Heart left ventricle (tissue), 16 donors: Measurements from ENCODE around the gene DDR2. TPM values are rescaled to one million over a fixed set of nuclear protein-coding genes. Genes with fewer than 3 reads are reported as not detected.
A peak's percentile ranks its signal among the peaks of the same experiment; 100 is the strongest.

ENCODE experiments used
- ATAC-seq, 4 donors: fragments of 200-7000 bp; cut with Tn5 transposase; one replicate each; pipeline ENCODE4 v1.9.1; 2020 to 2022; ENCODE audit warnings: moderate library complexity in 4 of 4, mild to moderate bottlenecking in 3 of 4, moderate number of reproducible peaks in 1 of 4
- DNase-seq, 5 donors: peaks; one replicate each; pipeline ENCODE4 v3.0.0-alpha.2; 2020
- H3K27ac ChIP-seq, 12 donors: fragments of 200-600 bp; sonication (generic) in 4 of 12; one replicate each; pipeline versions ENCODE4 v1.5.0 to v1.8.0; 2016 to 2022; ENCODE audit warnings: mild to moderate bottlenecking in 2 of 12
- H3K27me3 ChIP-seq, 9 donors: fragments of 200-600 bp; sonication (generic) in 2 of 9; one replicate each; pipeline versions ENCODE4 v1.5.1 to v1.8.0; 2016 to 2022; ENCODE audit warnings: mild to moderate bottlenecking in 3 of 9
- H3K36me3 ChIP-seq, 9 donors: fragments of 200-600 bp; sonication (generic) in 2 of 9; one replicate each; pipeline versions ENCODE4 v1.5.0 to v1.8.0; 2018 to 2022; ENCODE audit warnings: mild to moderate bottlenecking in 2 of 9
- H3K4me1 ChIP-seq, 12 donors: fragments of 200-600 bp; sonication (generic) in 4 of 12; one replicate each; pipeline versions ENCODE4 v1.5.0 to v1.8.0; 2016 to 2022; ENCODE audit warnings: mild to moderate bottlenecking in 3 of 12
- H3K4me3 ChIP-seq, 12 donors: fragments of 200-600 bp; sonication (generic) in 4 of 12; one replicate each; pipeline versions ENCODE4 v1.5.0 to v1.8.0; 2017 to 2022; ENCODE audit warnings: mild to moderate bottlenecking in 9 of 12, moderate library complexity in 4 of 12
- H3K9me3 ChIP-seq, 12 donors: fragments of 200-600 bp; sonication (generic) in 4 of 12; one replicate each; pipeline versions ENCODE4 v1.5.0 to v1.8.0; 2016 to 2022; ENCODE audit warnings: mild to moderate bottlenecking in 1 of 12
- CTCF ChIP-seq, 12 donors: fragments of 200-600 bp; sonication (generic) in 4 of 12; IDR thresholded peaks; one replicate each; pipeline versions ENCODE4 v1.5.0 to v1.8.0; 2018 to 2022; ENCODE audit warnings: antibody characterized with exemption in 12 of 12, mild to moderate bottlenecking in 5 of 12
- POLR2A ChIP-seq, 2 donors: fragments of 450-650 bp; IDR thresholded peaks; one replicate each; pipeline ENCODE4 v1.6.1; 2017; ENCODE audit warnings: antibody characterized with exemption in 2 of 2, mild to moderate bottlenecking in 2 of 2, moderate library complexity in 2 of 2
- WGBS, 4 donors: extraction: QIAGEN DNeasy Blood & Tissue Kit in 2 of 4; methylation state at CpG; one replicate each; pipeline versions ENCODE4 v1.1.5 to v1.1.7; 2013 to 2018; 5-methylcytosine and 5-hydroxymethylcytosine counted together
- intact Hi-C, 10 donors: fragments of 100-400 bp; cut with DNase I; formaldehyde crosslinking; loops; one replicate each; pipeline versions ENCODE4 v1.11.1 to v1.14.2; 2022
- polyA plus RNA-seq, 2 donors: library from polyadenylated mRNA; stranded (reverse); fragments of 200-250 nt; gene quantifications; one replicate each; pipeline ENCODE4 v1.2.3, GENCODE V29; 2013
- total RNA-seq, 9 donors: library from RNA; depleted of rRNA in 2 of 9; stranded (reverse); fragments of >200 nt in 2 of 9; fragmentation: NEBNext Ultra II Directional in 3 of 9; extraction: Animal tissue kit (Norgen Biotek cat#: 25700) in 3 of 9; gene quantifications; one replicate each; pipeline versions ENCODE4 v1.1.0 to v1.2.4, GENCODE V29; 2016 to 2023
- donor health status: ischemic (EF 13 %, LVEDD 7.1; RV severe dilation, severe dysfunction).
- donor health status: healthy with polysubstance abuse.
- donor health status: DM: no; HTN: yes; CAD: no.
- donor health status: DM: no; HTN: no; CAD: no.
- donor health status: ischemic (EF 25% LVEDD 6.9; RV normal size, moderate dysfunction).
- donor health status: ischemic (EF 25% LVEDD 5.7; RV mildly dilated, moderate dysfunction).
- donor health status: healthy.
- donor health status: DM: yes; HTN: yes; CAD: no.
- donor health status: ischemic (EF 35%, LVEDD 5.7; RV mildly dilated, moderate dysfunction).
- donor health status: nonischemic (EF 11% LVEDD 7.7; RV severe dilation, severe dysfunction).
- donor health status: DM: yes; HTN: yes; CAD: no.
- donor health status: PGD.
- donor health status: ischemic (EF 29% LVEDD 5.4; RV normal size, mild dysfunction).
- donor health status: nonischemic (EF 23%, LVEDD 6.1; RV moderate dilation, normal function).

Gene DDR2
- total and polyA plus RNA-seq, 11 donors, result 5.0 to 55.3 (median 23.8) TPM

GRCh38 chr1:162635418-162635817 is 3.2 kb downstream of the DDR2 start:
- no peaks in the 10 kb centered on the region for H3K9me3 ChIP-seq
- H3K4me3 ChIP-seq, result peak overlapping the region in 3 of 12 donors; percentile 65 to 68 (median 65)
- intact Hi-C loops, result loop anchor here in 1 of 10 donors (10.0 kb wide), 1 partner anchor 59 kb away; no protein-coding TSS in a partner anchor
- H3K27ac ChIP-seq, result peak overlapping the region in 1 of 12 donors; percentile 87
- ATAC-seq (no peak), DNase-seq (no peak)
- 66 to 77% (median 75%) methylated on average over 4 of the region's 4 CpGs for WGBS, 4 donors
- H3K4me1 ChIP-seq, result peaks cover 0 to 37% (median 12%) of the 10 kb centered on the region in 12 donors
- no peaks in the 10 kb centered on the region for H3K27me3 ChIP-seq
- TF ChIP-seq POLR2A (IDR thresholded peaks at IDR 0.05) (no peak), CTCF (IDR thresholded peaks at IDR 0.05) (no peak)
- no peaks in the 10 kb centered on the region for H3K36me3 ChIP-seq

GRCh38 chr1:162639718-162640117 is 7.5 kb downstream of the DDR2 start:
- Histone ChIP-seq H3K36me3 (no peaks in the 10 kb centered on the region), H3K27me3 (no peaks in the 10 kb centered on the region), H3K27ac (no peak overlapping the region), H3K9me3 (no peaks in the 10 kb centered on the region), H3K4me1 (peaks cover 0 to 22% (median 2%) of the 10 kb centered on the region in 12 donors), H3K4me3 (no peak overlapping the region)
- ATAC-seq (no peak), DNase-seq (no peak)
- WGBS, 4 donors, result 91 to 95% (median 93%) methylated on average over 7 of the region's 7 CpGs
- TF ChIP-seq POLR2A (IDR thresholded peaks at IDR 0.05) (no peak), CTCF (IDR thresholded peaks at IDR 0.05) (no peak)
- intact Hi-C loops, result loop anchor here in 1 of 10 donors (10.0 kb wide), 1 partner anchor 55 kb away; no protein-coding TSS in a partner anchor

GRCh38 chr1:162641114-162641513 is 8.8 kb downstream of the DDR2 start:
- TF ChIP-seq CTCF (IDR thresholded peaks at IDR 0.05), result no peak
- no peak for TF ChIP-seq POLR2A (IDR thresholded peaks at IDR 0.05)
- no peak for ATAC-seq
- no peak overlapping the region for H3K4me3 ChIP-seq
- H3K27ac ChIP-seq, result no peak overlapping the region
- DNase-seq, result no peak
- no peaks in the 10 kb centered on the region for H3K9me3 ChIP-seq
- no peaks in the 10 kb centered on the region for H3K27me3 ChIP-seq
- H3K36me3 ChIP-seq, result no peaks in the 10 kb centered on the region
- intact Hi-C loops, result no loop called here
- 44 to 50% (median 47%) methylated on average over 2 of the region's 2 CpGs for WGBS, 4 donors
- H3K4me1 ChIP-seq, result peaks cover 0 to 12% (median 0%) of the 10 kb centered on the region in 12 donors

- H3K4me1 ChIP-seq, result peaks cover 0 to 18% (median 0%) of the 10 kb centered on the region in 12 donors
- 90 to 96% (median 94%) methylated on average over 3 of the region's 3 CpGs for WGBS, 4 donors
Observed at GRCh38 chr1:162644986-162645314, 12.7 kb downstream of the DDR2 start.

More at GRCh38 chr1:162644986-162645314, 12.7 kb downstream of the DDR2 start:
- H3K9me3 ChIP-seq, result no peaks in the 10 kb centered on the region
- H3K27ac ChIP-seq, result no peak overlapping the region
- no peaks in the 10 kb centered on the region for H3K36me3 ChIP-seq
- TF ChIP-seq POLR2A (IDR thresholded peaks at IDR 0.05) (no peak), CTCF (IDR thresholded peaks at IDR 0.05) (no peak)
- DNase-seq (no peak), ATAC-seq (no peak)
- no peaks in the 10 kb centered on the region for H3K27me3 ChIP-seq
- no peak overlapping the region for H3K4me3 ChIP-seq
- intact Hi-C loops, result no loop called here
